ENCODE data around the gene MAPK8IP1.

Gene MAPK8IP1

DNA sequence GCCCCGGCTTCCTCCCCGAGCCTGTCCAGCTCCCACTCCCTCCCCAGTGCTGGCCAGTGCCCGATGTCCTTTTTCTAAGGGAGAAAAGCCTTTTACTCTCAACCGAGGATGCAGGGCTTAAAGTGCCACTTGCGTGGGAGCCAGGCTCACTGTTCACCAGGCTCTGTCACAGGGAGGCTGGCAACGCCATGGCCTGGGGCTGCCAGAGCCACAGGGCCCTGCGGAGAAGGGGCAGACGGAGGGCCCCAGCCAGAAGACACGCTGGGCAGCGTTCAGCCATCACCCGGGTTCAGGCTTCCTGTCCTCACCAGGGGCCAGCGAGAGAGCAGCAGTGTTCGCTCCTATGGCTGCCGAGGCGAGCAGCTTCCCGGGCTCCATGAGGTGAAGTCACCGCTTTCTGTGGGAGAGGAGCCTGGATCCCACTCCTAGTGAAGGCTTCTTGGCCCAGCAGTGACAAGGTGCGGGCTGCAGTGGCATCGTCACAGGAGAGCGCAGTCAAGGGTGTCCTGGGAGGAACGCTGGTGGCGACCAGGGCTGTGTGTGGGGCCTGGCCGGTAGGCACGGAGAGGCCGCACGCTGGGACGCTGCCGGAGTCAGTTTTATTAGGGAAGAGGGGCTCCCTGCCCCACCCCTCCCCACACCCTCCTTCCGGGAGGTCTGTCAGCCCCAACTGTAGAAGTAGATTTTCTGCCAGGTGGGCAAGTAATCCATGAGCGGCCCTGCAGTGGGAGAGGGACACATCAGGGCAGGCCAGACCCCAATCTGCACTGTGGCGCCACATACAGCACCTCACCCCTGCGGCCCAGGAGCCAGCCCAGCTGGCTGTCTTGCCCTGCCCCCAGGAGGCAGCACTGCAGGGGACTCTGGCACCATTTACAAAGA, 24.4 kb downstream of the MAPK8IP1 start:
- DNase-seq, result no peak

DNA sequence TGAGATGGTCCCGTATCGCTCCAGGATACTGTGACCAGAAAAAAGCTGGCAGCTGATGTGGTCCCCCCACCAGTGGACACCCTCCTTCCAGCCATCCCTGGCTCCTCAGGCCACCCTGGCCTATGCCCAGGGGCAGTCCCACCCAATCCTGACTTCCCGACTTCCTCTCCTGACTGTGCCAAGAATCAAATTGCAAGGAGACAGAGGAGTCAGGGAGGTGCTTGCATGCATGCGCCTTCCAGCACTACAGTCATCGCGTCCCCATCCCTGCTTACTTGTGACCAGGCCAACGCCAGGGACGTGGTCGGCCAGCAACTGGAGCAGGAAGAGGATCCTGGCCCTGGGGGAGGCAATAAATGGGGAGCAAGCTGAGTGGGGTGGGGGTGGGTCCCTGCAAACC, 25.2 kb downstream of the MAPK8IP1 start:
- no peak for DNase-seq

DNA sequence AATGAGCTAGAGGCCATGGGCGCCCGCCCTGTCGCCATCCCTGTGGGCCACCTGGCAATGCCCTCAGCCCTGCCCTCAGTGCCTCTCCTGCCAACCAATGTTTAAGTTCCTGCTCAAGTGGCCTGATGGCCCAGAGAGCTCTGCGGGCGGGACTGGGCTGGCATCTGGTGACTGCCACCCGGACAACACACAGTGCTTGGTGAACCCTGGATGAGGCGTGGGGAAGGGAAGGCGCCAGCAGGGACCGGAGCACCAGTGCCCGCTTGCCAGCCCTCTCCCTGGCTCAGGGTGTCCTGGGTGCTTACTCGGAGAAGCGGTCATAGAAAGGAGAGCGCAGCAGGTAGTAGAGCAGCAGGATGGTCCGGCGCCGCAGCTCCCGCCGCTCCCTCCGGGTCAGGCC, 28.1 kb downstream of the MAPK8IP1 start:
- DNase-seq, result no peak

DNA sequence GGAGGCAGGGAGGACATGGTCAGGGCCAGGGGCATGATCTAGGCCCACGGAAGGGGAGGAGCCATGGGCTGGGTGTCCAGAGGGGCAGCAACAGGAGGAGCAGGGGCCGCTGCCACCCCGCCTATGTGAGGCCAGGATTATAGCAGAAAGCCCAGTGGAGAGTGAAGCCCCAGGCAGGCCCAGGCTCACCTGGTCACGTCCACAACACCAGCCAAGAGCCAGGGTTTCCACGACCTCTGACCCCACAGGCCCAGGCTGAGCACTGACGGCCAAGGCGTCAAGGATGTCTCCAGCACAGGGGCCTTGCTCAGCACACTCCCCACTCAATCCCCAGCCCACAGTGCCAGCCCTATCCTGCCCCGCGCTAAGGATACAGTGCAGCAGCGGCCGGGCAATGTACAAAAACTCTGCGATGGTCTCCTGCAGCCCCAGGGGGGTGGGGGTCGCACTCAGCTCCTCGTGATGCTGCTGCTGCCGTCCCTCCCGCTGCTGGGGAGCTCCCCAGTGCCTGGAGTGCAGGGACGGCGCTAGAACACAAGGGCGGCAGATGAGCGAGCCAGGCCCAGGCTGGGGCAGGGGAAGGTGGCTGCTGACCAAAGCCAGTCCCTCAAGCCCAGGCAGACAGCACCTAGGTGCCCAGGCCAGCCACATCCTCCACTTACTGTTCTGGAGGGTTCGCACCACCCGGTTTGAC, 28.6 kb downstream of the MAPK8IP1 start:
- no peak for DNase-seq

DNA sequence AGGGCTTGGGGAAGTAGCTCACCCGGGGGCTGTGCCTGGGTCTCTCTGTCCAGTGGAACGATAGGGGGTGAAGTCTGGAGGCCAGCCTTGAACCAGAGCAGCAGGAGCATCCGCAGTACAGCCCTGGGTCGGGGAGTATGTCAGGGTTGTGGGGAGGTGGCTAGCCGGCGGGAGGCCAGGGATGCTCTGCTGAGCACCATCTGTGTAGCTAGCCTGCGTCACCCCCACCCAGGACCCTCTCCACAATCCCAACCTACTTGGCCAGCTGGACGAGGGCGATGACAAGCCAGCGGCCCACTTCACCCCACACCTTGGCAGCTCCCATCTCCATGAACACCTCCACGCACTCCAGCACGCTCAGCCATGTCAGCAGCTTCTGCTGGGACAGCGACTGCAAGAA, 30.0 kb downstream of the MAPK8IP1 start:
- no peak for DNase-seq

DNA sequence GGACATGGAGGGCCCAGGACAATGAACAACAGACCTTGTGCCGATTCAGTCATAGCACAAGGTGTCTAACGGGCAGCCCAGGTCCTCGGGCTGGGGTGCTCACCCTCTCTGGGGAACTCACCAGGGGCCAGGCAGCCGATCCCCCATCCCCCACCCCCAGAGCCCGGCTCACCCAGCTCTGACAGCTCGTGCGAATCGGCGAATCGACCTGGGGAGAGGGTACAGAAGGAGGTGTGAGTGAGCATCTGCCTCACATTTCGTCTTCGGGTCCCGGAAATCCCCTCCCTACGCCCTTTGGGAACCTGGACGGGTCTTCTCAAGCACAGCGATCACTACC, 31.8 kb downstream of the MAPK8IP1 start:
- DNase-seq, result peak; percentile 30

DNA sequence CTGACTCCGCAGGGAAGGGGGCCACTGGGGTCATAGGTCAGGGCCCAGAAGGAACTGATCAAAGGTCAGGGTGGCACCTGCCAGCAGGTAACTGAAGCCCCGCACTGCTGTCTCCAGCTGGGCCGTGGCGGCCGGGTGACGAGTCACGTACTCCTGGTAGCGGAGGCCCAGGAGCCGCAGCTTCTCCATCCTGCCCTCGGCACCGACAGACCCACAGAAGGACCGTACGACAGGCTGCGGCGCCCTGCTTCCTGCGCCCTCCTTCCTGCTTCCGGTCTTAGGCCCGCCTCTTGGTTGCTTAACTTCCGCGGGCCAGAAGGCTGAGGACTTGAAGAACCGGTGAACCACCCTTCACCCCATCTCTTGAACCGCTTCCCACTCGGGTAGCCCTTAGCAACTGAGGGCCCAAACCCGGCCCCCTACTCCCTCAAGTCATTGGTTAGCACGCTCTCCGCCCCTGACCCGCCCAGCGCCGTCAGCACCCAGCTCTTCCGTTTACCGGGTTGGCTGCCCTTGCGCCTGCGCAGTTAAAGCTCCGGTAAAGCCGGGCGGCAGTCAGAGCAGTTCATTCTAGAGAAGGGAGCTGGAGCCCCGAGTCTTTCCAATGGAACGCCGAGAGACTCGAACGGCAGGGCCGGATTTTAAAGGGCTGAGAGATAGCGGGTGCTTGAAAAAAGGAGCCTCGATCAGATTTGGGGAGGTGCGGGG, 32.3 kb downstream of the MAPK8IP1 start, which contains the start of gene PEX16:
Gene PEX16, minus strand, starts transcription at position 255 of the 708 bp plus-strand sequence. Its CDS starts 66 bp downstream, at position 189.
- peak; percentile 96 for DNase-seq

DNA sequence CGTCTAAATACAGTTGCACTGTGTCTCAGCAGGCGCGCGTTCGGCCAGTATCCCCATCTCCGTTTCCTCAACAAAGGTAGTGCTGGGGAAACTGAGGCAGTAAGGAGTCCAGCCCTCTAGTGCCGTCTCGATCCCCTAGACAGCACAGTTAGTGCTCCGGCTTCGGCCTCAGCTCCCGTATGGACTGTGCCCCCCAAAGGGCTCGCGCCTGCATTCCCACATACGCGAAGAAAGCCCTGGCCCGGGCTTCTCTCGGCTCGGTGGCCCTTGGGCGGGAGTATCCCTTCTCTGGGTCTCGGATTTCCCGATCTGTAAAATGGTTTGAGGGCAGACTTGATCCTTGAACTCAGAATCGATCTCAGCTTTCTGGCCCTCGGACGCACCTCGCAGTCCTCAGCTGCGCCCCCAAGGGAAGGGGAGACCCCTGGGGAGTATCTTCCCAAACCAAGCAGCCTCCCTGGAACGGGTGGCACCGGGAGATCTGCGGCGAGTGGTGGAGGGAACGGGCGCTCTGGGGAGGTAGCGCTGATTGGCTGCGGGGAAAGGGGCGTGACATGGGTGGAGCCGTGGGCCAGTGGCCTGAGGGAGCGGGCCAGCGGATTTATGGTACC, 33.0 kb downstream of the MAPK8IP1 start:
- DNase-seq, result peak; percentile 71

DNA sequence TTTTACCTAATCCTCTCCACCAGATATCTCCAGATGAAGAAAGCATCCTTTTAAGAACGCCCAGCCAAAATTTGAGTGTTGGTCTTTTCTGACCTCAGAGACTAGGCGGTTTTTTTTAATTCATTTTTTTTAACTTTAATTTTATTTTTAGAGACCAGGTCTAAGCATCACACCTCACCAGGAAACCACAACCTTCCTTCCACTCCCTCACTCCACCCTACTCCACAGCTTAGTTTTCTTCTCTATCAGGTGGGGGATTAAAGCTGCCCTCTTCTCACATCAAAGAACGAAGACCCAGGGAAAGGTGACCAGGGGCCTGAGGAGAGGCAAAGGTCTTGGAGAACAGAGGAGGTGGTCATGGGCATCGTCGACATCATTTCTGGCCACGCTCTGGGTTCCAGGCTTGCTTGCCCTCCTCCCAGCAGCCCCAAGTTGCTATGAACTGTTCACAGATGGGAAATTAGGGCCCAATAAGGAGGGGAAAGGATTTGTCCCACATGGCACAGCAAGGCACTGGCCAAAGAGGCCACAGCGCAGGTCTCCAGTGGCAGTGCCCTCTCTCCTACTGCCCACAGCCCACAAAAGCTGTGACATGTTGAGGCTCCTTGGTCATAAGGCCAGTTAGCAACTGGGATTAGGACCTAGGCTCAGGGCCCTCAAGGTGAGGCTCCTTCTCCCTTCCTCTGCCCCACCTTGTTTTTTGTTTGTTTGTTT, 33.7 kb downstream of the MAPK8IP1 start:
- no peak for DNase-seq

DNA sequence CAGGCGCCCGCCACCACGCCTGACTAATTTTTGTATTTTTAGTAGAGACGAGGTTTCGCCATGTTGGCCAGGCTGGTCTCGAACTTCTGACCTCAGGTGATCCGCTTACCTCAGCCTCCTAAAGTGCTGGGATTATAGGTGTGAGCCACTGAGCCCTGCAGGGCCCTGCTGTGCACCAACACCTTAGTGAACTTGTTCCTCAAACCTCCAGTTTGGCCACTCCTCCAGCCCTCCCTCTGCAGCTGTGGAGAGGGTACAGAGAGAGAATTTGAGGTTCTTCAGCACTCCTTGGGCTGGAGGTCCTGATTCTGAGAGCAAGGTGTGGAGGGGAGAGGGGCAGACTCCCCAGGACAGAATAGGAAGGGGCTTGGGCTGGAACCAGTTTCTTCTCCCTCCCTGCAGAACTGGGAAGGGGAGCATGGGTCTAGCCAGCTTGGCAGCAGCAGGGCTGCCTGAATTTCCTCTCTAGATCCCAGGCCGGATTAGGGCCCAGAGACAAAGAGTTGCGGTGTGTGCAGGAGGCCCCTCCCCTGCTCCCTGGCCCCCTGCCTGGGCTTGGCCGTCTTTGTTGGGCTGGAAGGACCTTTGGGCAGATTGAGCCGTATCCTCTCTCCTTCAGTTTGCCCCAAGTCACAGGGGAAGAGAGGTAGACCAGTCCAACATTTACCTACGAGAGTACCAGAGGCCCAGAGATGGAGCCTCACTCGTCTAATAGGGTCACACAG, 34.5 kb downstream of the MAPK8IP1 start:
- no peak for DNase-seq

DNA sequence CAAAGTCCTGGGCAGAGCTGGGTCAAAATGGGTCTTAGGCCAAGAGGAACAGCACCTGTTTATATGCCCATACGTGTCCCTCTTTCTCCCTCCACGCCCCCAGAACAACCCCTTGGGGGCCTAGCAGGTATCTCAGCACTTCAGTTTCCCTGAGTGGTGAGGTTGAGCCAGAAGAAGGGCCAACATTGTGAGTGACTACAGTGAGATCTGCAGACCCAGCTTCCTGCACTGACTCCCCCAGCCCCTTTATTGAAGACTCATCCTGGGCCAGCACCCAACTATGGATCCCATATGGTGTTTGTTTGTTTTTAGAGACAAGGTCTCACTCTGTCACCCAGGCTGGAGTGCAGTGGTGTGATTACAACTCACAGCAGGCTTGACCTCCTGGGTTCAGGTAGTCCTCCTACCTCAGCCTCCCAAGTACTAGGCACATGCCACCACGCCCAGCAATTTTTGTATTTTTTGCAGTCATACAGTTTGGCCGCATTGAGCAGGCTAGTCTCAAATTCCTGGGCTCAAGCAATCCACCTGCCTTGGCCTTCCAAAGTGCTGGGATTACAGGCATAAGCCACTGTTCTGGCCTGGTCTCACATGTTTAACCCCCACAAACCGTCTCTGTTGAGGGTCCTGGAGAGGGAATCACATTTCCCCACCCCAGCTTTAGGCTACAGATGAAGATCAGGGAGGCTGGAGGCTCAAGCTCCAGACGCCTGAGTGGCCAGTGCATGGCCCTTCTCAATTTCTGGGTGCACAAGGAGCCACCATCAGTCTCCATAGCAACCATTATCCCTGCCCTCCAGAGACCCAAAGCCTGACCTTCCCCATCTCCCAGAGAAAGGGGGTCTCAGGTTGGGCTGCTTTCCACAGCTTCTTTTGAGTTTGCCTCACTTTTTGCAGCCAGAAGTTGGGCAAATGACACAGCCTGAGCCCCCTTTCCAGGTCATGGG, 35.4 kb downstream of the MAPK8IP1 start:
- no peak for DNase-seq

DNA sequence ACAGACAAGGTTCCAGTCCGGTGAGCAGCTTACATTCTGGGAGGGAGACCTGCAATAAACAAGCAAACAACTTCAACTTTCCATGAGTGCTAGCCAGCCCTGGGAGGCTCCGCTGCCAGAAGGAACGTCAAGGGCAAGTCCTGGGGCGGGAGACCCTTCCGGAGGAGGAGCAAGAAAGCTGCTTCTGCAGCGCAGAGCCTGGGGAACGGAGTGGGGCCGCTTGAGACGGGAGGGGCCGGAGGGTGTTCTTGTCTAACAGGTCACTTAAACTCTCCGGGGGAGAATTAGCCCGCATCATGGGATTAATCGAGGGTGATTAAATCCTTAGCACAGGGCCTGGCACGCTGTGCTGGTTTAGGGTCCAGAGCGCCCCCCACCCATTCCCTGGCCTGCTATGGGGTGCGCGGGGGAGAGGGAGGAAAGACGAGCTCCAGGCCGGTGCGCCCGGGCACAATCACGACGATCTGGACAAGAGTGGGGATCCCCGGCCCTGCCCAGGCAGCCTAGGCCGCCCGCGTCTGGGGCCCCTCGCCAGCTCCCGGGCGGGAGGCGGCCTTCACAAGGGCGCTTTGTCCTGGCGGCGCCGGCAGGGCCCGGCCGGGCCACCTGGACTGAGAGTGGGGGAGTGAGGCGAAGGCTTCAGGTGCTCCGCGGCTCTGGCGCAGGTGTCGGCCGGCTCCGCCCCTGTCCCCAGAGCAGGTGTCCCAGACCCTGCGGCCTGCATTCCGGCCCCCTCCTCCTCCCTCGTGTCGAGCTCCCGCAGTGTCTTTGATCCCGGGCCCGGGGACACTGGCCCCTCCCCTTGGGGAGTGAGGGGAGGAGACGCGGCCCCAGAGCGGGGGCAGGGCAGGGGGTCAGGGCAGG, 36.3 kb downstream of the MAPK8IP1 start:
- no peak for DNase-seq

DNA sequence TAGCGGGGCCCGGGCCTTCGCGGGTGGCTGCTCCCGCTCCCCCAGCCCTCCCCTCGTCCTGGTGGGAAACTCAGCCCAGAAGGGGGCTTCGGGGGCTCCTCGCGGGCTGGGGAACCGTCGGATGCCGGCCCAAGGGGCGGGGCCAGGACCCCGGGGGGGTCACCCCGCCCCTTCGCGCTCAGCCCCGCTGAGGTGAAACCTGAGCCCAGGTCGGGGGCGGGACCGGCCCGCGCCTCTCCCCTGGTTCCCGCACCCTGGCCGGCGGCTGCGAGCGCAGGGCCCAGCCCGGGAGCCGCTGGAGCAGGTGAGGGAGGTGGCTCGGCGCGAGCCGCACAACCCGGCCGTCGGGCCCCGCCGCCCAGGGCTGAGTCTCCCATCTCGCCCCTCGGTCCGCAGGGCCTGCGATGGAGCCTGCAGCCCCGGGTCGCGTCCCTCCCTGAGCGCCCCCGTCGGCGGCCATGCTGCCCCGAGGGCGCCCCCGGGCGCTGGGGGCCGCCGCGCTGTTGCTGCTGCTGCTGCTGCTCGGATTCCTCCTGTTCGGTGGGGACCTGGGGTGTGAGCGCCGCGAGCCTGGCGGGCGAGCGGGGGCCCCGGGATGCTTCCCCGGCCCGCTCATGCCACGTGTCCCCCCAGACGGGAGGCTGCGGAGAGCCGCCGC, 37.1 kb downstream of the MAPK8IP1 start, which contains the start of gene LARGE2:
Gene LARGE2, plus strand, starts transcription at position 232 of the 658 bp plus-strand sequence. Its CDS starts 227 bp downstream, at position 459.
- no peak for DNase-seq

DNA sequence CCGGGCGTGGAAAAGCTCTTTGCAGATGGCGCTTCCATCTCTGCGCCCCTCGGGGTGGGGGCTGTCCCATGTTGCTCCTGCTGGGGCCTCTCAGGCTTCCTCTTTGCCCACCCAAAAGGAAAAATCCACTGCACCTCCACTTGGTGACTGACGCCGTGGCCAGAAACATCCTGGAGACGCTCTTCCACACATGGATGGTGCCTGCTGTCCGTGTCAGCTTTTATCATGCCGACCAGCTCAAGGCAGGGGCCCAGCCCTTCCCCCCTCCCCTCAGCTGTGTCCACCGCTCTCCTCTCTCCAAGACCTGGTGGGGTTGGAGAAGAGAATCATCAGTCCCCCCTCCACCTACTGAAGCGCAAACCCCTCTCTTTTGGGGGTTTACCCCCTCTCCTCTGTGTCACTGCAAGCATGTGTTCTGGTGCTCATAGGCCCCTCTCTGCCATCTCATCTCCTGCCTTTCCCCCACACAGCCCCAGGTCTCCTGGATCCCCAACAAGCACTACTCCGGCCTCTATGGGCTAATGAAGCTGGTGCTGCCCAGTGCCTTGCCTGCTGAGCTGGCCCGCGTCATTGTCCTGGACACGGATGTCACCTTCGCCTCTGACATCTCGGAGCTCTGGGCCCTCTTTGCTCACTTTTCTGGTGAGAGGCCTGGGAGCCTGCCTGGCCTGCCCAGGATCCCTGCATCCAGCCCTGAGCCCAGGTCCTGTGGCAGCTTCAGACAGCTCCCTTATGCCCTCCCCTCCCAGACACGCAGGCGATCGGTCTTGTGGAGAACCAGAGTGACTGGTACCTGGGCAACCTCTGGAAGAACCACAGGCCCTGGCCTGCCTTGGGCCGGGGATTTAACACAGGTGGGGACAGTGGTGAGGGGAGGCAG, 38.8 kb downstream of the MAPK8IP1 start:
- DNase-seq, result no peak

DNA sequence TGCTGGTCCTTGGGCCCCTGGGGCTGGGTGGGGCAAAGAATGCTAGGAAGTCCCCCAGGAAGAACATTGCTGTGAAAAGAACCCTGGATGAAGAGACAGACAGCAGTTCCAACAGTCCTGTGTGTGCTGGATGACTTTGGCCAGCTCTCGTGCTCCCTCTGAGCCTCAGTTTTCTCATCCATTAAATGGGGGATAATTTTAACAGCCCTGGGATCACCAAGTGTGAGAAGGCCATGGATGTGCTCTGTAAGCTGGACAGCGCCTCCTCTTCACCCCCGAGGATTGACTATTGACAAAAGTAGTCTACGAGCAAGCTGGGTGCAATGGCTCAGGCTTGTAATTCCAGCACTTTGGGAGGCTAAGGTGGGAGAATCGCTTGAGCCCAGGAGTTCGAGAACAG, 39.5 kb downstream of the MAPK8IP1 start:
- DNase-seq, result no peak

DNA sequence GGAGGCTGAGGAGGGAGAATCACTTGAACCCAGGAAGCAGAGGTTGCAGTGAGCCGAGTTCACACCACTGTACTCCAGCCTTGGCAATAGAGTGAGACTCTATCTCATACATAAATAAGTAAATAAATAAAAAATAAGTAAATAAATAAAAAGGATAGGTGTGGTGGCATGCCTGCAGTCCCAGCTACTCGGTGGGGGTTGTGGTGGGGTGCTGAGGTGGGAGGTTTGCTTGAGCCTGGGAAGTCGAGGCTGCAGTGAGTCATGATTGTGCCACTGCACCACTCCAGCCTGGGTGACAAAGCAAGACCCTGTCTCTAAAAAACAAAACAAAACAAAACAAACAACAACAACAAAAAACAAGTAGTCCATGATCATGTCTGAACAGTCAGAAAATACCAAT, 40.1 kb downstream of the MAPK8IP1 start:
- DNase-seq, result no peak

DNA sequence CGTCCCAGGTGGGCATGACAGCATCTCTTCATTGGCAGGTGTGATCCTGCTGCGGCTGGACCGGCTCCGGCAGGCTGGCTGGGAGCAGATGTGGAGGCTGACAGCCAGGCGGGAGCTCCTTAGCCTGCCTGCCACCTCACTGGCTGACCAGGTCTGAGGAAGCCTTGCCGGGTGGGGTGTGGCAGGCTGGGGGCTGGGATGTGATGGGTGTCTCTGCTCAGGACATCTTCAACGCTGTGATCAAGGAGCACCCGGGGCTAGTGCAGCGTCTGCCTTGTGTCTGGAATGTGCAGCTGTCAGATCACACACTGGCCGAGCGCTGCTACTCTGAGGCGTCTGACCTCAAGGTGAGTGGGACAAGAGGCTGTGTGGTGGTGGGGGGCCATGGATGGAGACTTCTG, 40.5 kb downstream of the MAPK8IP1 start:
- DNase-seq, result no peak
